Smooth muscle cell of the brain vasculature (primary cell): ENCODE results near the gene DDX1.
"Not testable (repeated sequence)": the region's sequence is repeated elsewhere in the genome, so short reads cannot be mapped to it uniquely, and the experiment has no call there.

Experiments
- DNase-seq: peaks from one replicate; pipeline ENCODE4 v3.0.0-alpha.2; 2012; ENCODE audit warnings: low read depth, low spot score

The DDX1 gene

GRCh38 chr2:15595342-15595905, 3.8 kb downstream of the DDX1 start:
- DNase-seq: no peak

- DNase-seq: no peak
These were observed 4.3 kb downstream of the DDX1 start for GRCh38 chr2:15595936-15596335.

- no peak for DNase-seq
These were observed 4.7 kb downstream of the DDX1 start for GRCh38 chr2:15596350-15596749.

GRCh38 chr2:15596968-15597367, 5.3 kb downstream of the DDX1 start:
- no peak for DNase-seq

GRCh38 chr2:15599994-15600393, 8.3 kb downstream of the DDX1 start:
- DNase-seq: no peak

GRCh38 chr2:15601681-15602080, 10.0 kb downstream of the DDX1 start:
- no peak for DNase-seq

GRCh38 chr2:15602393-15602792, 10.7 kb downstream of the DDX1 start:
- no peak for DNase-seq

GRCh38 chr2:15603044-15603765, 11.5 kb downstream of the DDX1 start:
- no peak for DNase-seq

- no peak for DNase-seq
These were observed 12.3 kb downstream of the DDX1 start for GRCh38 chr2:15603948-15604347.

- no peak for DNase-seq
These were observed 14.1 kb downstream of the DDX1 start for GRCh38 chr2:15605721-15606120.

GRCh38 chr2:15606481-15607441, 15.1 kb downstream of the DDX1 start:
- DNase-seq: no peak

GRCh38 chr2:15607709-15608391, 16.2 kb downstream of the DDX1 start:
- no peak for DNase-seq

- DNase-seq: no peak
These were observed 16.7 kb downstream of the DDX1 start for GRCh38 chr2:15608392-15608761.

GRCh38 chr2:15609341-15610042, 17.8 kb downstream of the DDX1 start:
- no peak for DNase-seq

GRCh38 chr2:15610430-15610952, 18.8 kb downstream of the DDX1 start:
- DNase-seq: no peak

- DNase-seq: not testable (repeated sequence)
These were observed 20.4 kb downstream of the DDX1 start for GRCh38 chr2:15612101-15612500.

- DNase-seq: no peak
These were observed 22.2 kb downstream of the DDX1 start for GRCh38 chr2:15613736-15614429.

GRCh38 chr2:15614545-15615300, 23.1 kb downstream of the DDX1 start:
- no peak for DNase-seq

- no peak for DNase-seq
These were observed 23.7 kb downstream of the DDX1 start for GRCh38 chr2:15615301-15615920.
